RWPE1 (cell line): ENCODE data around the gene TCF7.

Experiments
- CTCF ChIA-PET: fragments of 350-600 bp; sonication (Branson Sonifier 250); formaldehyde crosslinking; extraction: SDS; loops from one replicate; lab custom pipeline; 2021; lab: Yijun Ruan, JAX
- POLR2A ChIA-PET: fragments of 400-600 bp; formaldehyde crosslinking; extraction: SDS; loops from one replicate; lab custom pipeline; 2020; ENCODE audit warnings: antibody characterized with exemption; ENCODE audit not compliant: low non-redundant PET; lab: Yijun Ruan, JAX
- DNase-seq: peaks from one replicate; pipeline ENCODE4 v3.0.0; 2012; ENCODE audit warnings: low spot score
- H3K27ac ChIP-seq: fragments of 450-650 bp; 2 replicates; pipeline ENCODE4 v1.5.1; 2017
- CTCF ChIP-seq: fragments of 450-650 bp; conservative IDR thresholded peaks from 2 replicates; pipeline ENCODE4 v1.5.1; 2017; ENCODE audit warnings: low read depth, mild to moderate bottlenecking

The TCF7 gene

GRCh38 chr5:134188092-134188491 lies 73.6 kb downstream of the TCF7 start:
- CTCF ChIA-PET, result interaction anchor here (1.8 to 8.3 kb wide), 2 partner anchors 11 to 101 kb away, joined by 12 to 78 read pairs; partner anchors contain the start of gene SKP1
- POLR2A ChIA-PET, result no interaction called here

GRCh38 chr5:134189031-134189430 lies 74.5 kb downstream of the TCF7 start:
- ChIA-PET POLR2A (no interaction called here), CTCF (interaction anchor here (1.2 to 8.3 kb wide), 2 partner anchors 100 to 104 kb away, joined by 4 to 78 read pairs; no protein-coding TSS in a partner anchor)
- no peak overlapping the region for H3K27ac ChIP-seq
- no peak for TF ChIP-seq CTCF
- no peak for DNase-seq

More at GRCh38 chr5:134188092-134188491, 73.6 kb downstream of the TCF7 start:
- H3K27ac ChIP-seq, result no peak overlapping the region
- no peak for DNase-seq
- TF ChIP-seq CTCF, result no peak

GRCh38 chr5:134195666-134196065 lies 81.2 kb downstream of the TCF7 start:
- DNase-seq, result no peak
- H3K27ac ChIP-seq, result no peak overlapping the region
- no peak for TF ChIP-seq CTCF
- POLR2A ChIA-PET, result interaction anchor here (0.6 kb wide), 1 partner anchor 52 kb away, joined by 7 read pairs; no protein-coding TSS in a partner anchor
- CTCF ChIA-PET, result interaction anchor here (1.2 kb wide), 1 partner anchor 12 kb away, joined by 5 read pairs; no protein-coding TSS in a partner anchor
